Neural progenitor cell (in vitro differentiated cells): ENCODE measurements around the gene PRKAR2A. TPM values are rescaled to one million over a fixed set of nuclear protein-coding genes. Genes with fewer than 3 reads are reported as not detected.

Experiments
- DNase-seq: peaks from one replicate; pipeline ENCODE4 v3.0.0-alpha.2; 2016; ENCODE audit warnings: low spot score
- H2AFZ ChIP-seq: fragments of 200-600 bp; sonication (generic); replicated peaks from 2 replicates; pipeline ENCODE4 v1.6.1; 2016; ENCODE audit warnings: antibody characterized with exemption
- H3F3A ChIP-seq: fragments of 200-600 bp; sonication (generic); 2 replicates; pipeline ENCODE4 v1.6.1; 2016; ENCODE audit warnings: antibody characterized with exemption, low read depth
- H3K27ac ChIP-seq: fragments of 200-600 bp; sonication (generic); 2 replicates; pipeline ENCODE4 v1.5.1; 2016; ENCODE audit warnings: mild to moderate bottlenecking
- H3K27me3 ChIP-seq: fragments of 200-600 bp; sonication (generic); 2 replicates; pipeline ENCODE4 v1.6.1; 2016; ENCODE audit warnings: mild to moderate bottlenecking, moderate library complexity
- H3K36me3 ChIP-seq: fragments of 200-600 bp; sonication (generic); 2 replicates; pipeline ENCODE4 v1.5.1; 2016
- H3K4me1 ChIP-seq: fragments of 200-600 bp; sonication (generic); 2 replicates; pipeline ENCODE4 v1.6.1; 2016; ENCODE audit warnings: mixed run types
- H3K4me2 ChIP-seq: fragments of 200-600 bp; sonication (generic); 2 replicates; pipeline ENCODE4 v1.6.1; 2016
- H3K4me3 ChIP-seq: fragments of 200-600 bp; sonication (generic); 2 replicates; pipeline ENCODE4 v1.5.1; 2016
- H3K79me2 ChIP-seq: fragments of 200-600 bp; sonication (generic); 2 replicates; pipeline ENCODE4 v1.6.1; 2016; ENCODE audit warnings: low read depth
- H3K9ac ChIP-seq: fragments of 200-600 bp; sonication (generic); 2 replicates; pipeline ENCODE4 v1.6.1; 2016
- H3K9me3 ChIP-seq: fragments of 200-600 bp; sonication (generic); 2 replicates; pipeline ENCODE4 v1.5.1; 2016; ENCODE audit warnings: low read depth
- H4K20me1 ChIP-seq: fragments of 200-600 bp; sonication (generic); 2 replicates; pipeline ENCODE4 v1.6.1; 2016; ENCODE audit warnings: low read depth
- H3K27ac Mint-ChIP-seq: 3 replicates; pipeline ENCODE4 v1.8.0; 2021; ENCODE audit warnings: mixed read lengths
- H3K27me3 Mint-ChIP-seq: 2 replicates; pipeline ENCODE4 v1.8.0; 2022; ENCODE audit warnings: low read depth, mild to moderate bottlenecking, inconsistent platforms, moderate library complexity, mixed read lengths; ENCODE audit not compliant: insufficient read depth
- H3K36me3 Mint-ChIP-seq: 3 replicates; pipeline ENCODE4 v1.8.0; 2021; ENCODE audit warnings: mixed read lengths
- H3K4me1 Mint-ChIP-seq: 3 replicates; pipeline ENCODE4 v1.8.0; 2021; ENCODE audit warnings: mixed read lengths
- H3K4me3 Mint-ChIP-seq: 3 replicates; pipeline ENCODE4 v1.8.0; 2021; ENCODE audit warnings: mild to moderate bottlenecking, moderate library complexity, mixed read lengths
- H3K9me3 Mint-ChIP-seq: 3 replicates; pipeline ENCODE4 v1.8.0; 2020; ENCODE audit warnings: mixed read lengths
- EZH2 ChIP-seq: fragments of 200-600 bp; sonication (generic); IDR thresholded peaks from 2 replicates; pipeline ENCODE4 v1.6.1; 2017; ENCODE audit warnings: antibody characterized with exemption, mild to moderate bottlenecking, moderate library complexity
- EZH2phosphoT487 ChIP-seq: fragments of 200-600 bp; sonication (generic); IDR thresholded peaks from 2 replicates; pipeline ENCODE4 v1.6.1; 2017; ENCODE audit warnings: antibody characterized with exemption
- total RNA-seq: library from RNA; depleted of rRNA; stranded (reverse); fragments of >200 nt; gene quantifications from 2 replicates; pipeline ENCODE4 v1.2.3, GENCODE V29; 2015; ENCODE audit warnings: low replicate concordance
- TF ChIP-seq, protein P1 (sequence below): fragments of 200-600 bp; sonication (generic); IDR thresholded peaks from 2 replicates; pipeline ENCODE4 v1.5.1; 2017; ENCODE audit warnings: antibody characterized with exemption, mild to moderate bottlenecking

The PRKAR2A gene
- total RNA-seq, 1 donor from 2014 or later: 25.0 TPM

GRCh38 chr3:48711727-48712126 lies 135.9 kb downstream of the PRKAR2A start:
- Mint-ChIP-seq H3K36me3 (peaks cover 31% of the 10 kb centered on the region), H3K27ac (no peak overlapping the region), H3K4me3 (no peak overlapping the region), H3K27me3 (no peaks in the 10 kb centered on the region), H3K4me1 (peaks cover 29% of the 10 kb centered on the region), H3K9me3 (no peaks in the 10 kb centered on the region)
- H3F3A ChIP-seq: peaks cover 27% of the 10 kb centered on the region
- no peak for DNase-seq
- no peak overlapping the region for H3K4me3 ChIP-seq
- no peaks in the 10 kb centered on the region for H3K9me3 ChIP-seq
- H3K79me2 ChIP-seq: peaks cover 100% of the 10 kb centered on the region
- no peak overlapping the region for H3K9ac ChIP-seq
- no peak for TF ChIP-seq EZH2phosphoT487
- no peak for TF ChIP-seq EZH2
- H3K36me3 ChIP-seq: peaks cover 10% of the 10 kb centered on the region
- H3K27ac ChIP-seq: no peak overlapping the region
- peaks cover 94% of the 10 kb centered on the region for H4K20me1 ChIP-seq
- H3K27me3 ChIP-seq: no peaks in the 10 kb centered on the region
- peaks cover 17% of the 10 kb centered on the region for H3K4me1 ChIP-seq
- no peak overlapping the region for H3K4me2 ChIP-seq
- H2AFZ ChIP-seq: no peak overlapping the region

DNA sequence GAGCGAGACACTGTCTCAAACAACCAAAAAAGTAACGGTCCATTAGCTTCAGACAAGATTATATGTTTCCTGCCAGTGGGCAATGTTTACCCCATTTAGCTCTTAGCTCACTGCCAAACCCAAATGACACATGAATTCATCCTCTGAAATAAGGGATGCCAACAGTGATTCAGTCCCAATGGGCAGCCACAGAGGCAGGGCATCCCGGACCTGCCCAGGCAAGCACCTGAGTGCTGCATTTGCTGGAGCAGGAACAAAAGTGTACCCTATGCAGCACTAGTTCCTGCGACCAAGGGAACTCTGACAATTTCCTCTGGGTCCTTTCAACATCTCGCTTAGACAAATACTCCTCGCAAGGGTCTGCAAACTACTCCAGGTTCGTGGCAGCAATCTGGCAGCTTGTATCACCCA lies 138.6 kb downstream of the PRKAR2A start:
- peaks cover 7% of the 10 kb centered on the region for H3K36me3 ChIP-seq
- H3K27me3 ChIP-seq: no peaks in the 10 kb centered on the region
- no peak overlapping the region for H3K4me2 ChIP-seq
- H3F3A ChIP-seq: peaks cover 20% of the 10 kb centered on the region
- H4K20me1 ChIP-seq: peaks cover 100% of the 10 kb centered on the region
- no peak overlapping the region for H3K4me3 ChIP-seq
- no peaks in the 10 kb centered on the region for H3K27me3 Mint-ChIP-seq
- no peak overlapping the region for H3K4me3 Mint-ChIP-seq
- peak overlapping the region; percentile 35 for H3K27ac ChIP-seq
- H3K4me1 ChIP-seq: no peaks in the 10 kb centered on the region
- H3K36me3 Mint-ChIP-seq: peaks cover 34% of the 10 kb centered on the region
- no peak for DNase-seq
- H2AFZ ChIP-seq: no peak overlapping the region
- H3K79me2 ChIP-seq: peaks cover 100% of the 10 kb centered on the region
- no peak overlapping the region for H3K27ac Mint-ChIP-seq
- H3K9me3 Mint-ChIP-seq: no peaks in the 10 kb centered on the region
- TF ChIP-seq EZH2phosphoT487 (no peak), EZH2 (no peak)
- TF ChIP-seq, protein P1, sequence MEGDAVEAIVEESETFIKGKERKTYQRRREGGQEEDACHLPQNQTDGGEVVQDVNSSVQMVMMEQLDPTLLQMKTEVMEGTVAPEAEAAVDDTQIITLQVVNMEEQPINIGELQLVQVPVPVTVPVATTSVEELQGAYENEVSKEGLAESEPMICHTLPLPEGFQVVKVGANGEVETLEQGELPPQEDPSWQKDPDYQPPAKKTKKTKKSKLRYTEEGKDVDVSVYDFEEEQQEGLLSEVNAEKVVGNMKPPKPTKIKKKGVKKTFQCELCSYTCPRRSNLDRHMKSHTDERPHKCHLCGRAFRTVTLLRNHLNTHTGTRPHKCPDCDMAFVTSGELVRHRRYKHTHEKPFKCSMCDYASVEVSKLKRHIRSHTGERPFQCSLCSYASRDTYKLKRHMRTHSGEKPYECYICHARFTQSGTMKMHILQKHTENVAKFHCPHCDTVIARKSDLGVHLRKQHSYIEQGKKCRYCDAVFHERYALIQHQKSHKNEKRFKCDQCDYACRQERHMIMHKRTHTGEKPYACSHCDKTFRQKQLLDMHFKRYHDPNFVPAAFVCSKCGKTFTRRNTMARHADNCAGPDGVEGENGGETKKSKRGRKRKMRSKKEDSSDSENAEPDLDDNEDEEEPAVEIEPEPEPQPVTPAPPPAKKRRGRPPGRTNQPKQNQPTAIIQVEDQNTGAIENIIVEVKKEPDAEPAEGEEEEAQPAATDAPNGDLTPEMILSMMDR: no peak
- H3K4me1 Mint-ChIP-seq: peaks cover 11% of the 10 kb centered on the region
- H3K9ac ChIP-seq: no peak overlapping the region
- no peaks in the 10 kb centered on the region for H3K9me3 ChIP-seq

- DNase-seq: no peak
- H3K9me3 Mint-ChIP-seq: no peaks in the 10 kb centered on the region
- Histone ChIP-seq H4K20me1 (peaks cover 100% of the 10 kb centered on the region), H3K4me3 (no peak overlapping the region), H2AFZ (no peak overlapping the region), H3K9me3 (no peaks in the 10 kb centered on the region), H3K27ac (no peak overlapping the region), H3K9ac (no peak overlapping the region), H3K27me3 (no peaks in the 10 kb centered on the region), H3K4me2 (no peak overlapping the region), H3K79me2 (peaks cover 100% of the 10 kb centered on the region), H3K4me1 (no peaks in the 10 kb centered on the region), H3K36me3 (peaks cover 7% of the 10 kb centered on the region), H3F3A (peaks cover 22% of the 10 kb centered on the region)
- H3K4me3 Mint-ChIP-seq: no peak overlapping the region
- no peak overlapping the region for H3K27ac Mint-ChIP-seq
- H3K4me1 Mint-ChIP-seq: peaks cover 11% of the 10 kb centered on the region
- no peaks in the 10 kb centered on the region for H3K27me3 Mint-ChIP-seq
- H3K36me3 Mint-ChIP-seq: peaks cover 35% of the 10 kb centered on the region
- no peak for TF ChIP-seq EZH2phosphoT487
- TF ChIP-seq, protein P1: no peak
- no peak for TF ChIP-seq EZH2
These were observed 139.2 kb downstream of the PRKAR2A start for GRCh38 chr3:48708481-48708889.

- Mint-ChIP-seq H3K27ac (no peak overlapping the region), H3K9me3 (no peaks in the 10 kb centered on the region), H3K4me3 (no peak overlapping the region), H3K4me1 (peaks cover 5% of the 10 kb centered on the region), H3K27me3 (no peaks in the 10 kb centered on the region), H3K36me3 (peaks cover 37% of the 10 kb centered on the region)
- TF ChIP-seq, protein P1: no peak
- TF ChIP-seq EZH2 (no peak), EZH2phosphoT487 (no peak)
- H3K27ac ChIP-seq: no peak overlapping the region
- peaks cover 24% of the 10 kb centered on the region for H3F3A ChIP-seq
- no peak overlapping the region for H2AFZ ChIP-seq
- peaks cover 14% of the 10 kb centered on the region for H3K36me3 ChIP-seq
- no peak for DNase-seq
- no peaks in the 10 kb centered on the region for H3K9me3 ChIP-seq
- no peak overlapping the region for H3K4me2 ChIP-seq
- H3K4me3 ChIP-seq: no peak overlapping the region
- peaks cover 100% of the 10 kb centered on the region for H4K20me1 ChIP-seq
- H3K9ac ChIP-seq: no peak overlapping the region
- peaks cover 100% of the 10 kb centered on the region for H3K79me2 ChIP-seq
- no peaks in the 10 kb centered on the region for H3K27me3 ChIP-seq
- no peaks in the 10 kb centered on the region for H3K4me1 ChIP-seq
These were observed 140.5 kb downstream of the PRKAR2A start for GRCh38 chr3:48707157-48707556.
